ENCODE data around the gene GSE1. TPM values are rescaled to one million over a fixed set of nuclear protein-coding genes. Genes with fewer than 3 reads are reported as not detected.

Gene GSE1
- total RNA-seq, 2 donors from 2014 or later = 72.6 to 96.2 TPM

GRCh38 chr16:85660843-85661739 is 48.0 kb downstream of the GSE1 start:
- H3K4me3 ChIP-seq = no peak overlapping the region

GRCh38 chr16:85661740-85662481 is 48.8 kb downstream of the GSE1 start:
- no peaks in the 10 kb centered on the region for H3K9me3 ChIP-seq
- H3K36me3 ChIP-seq = peaks cover 74% of the 10 kb centered on the region
- no peak for ATAC-seq (ENCODE audit: insufficient number of reproducible peaks, low FRiP score, low read depth)
- H3K27me3 ChIP-seq (replicated peaks; ENCODE audit: insufficient read depth) = no peaks in the 10 kb centered on the region
- no peak for DNase-seq (ENCODE audit: low spot score)
- TF ChIP-seq, protein P1, sequence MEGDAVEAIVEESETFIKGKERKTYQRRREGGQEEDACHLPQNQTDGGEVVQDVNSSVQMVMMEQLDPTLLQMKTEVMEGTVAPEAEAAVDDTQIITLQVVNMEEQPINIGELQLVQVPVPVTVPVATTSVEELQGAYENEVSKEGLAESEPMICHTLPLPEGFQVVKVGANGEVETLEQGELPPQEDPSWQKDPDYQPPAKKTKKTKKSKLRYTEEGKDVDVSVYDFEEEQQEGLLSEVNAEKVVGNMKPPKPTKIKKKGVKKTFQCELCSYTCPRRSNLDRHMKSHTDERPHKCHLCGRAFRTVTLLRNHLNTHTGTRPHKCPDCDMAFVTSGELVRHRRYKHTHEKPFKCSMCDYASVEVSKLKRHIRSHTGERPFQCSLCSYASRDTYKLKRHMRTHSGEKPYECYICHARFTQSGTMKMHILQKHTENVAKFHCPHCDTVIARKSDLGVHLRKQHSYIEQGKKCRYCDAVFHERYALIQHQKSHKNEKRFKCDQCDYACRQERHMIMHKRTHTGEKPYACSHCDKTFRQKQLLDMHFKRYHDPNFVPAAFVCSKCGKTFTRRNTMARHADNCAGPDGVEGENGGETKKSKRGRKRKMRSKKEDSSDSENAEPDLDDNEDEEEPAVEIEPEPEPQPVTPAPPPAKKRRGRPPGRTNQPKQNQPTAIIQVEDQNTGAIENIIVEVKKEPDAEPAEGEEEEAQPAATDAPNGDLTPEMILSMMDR (IDR thresholded peaks at IDR 0.05) = no peak
- no peak overlapping the region for H3K4me3 ChIP-seq
- no peak overlapping the region for H3K27ac ChIP-seq
- peaks cover 0 to 2% of the 10 kb centered on the region in 2 donors for H3K4me1 ChIP-seq (ENCODE audit: control insufficient read depth in 1 of 2, low read depth in 2 of 2)

More at GRCh38 chr16:85660843-85661739, 48.0 kb downstream of the GSE1 start:
- DNase-seq (ENCODE audit: low spot score) (no peak), ATAC-seq (ENCODE audit: insufficient number of reproducible peaks, low FRiP score, low read depth) (no peak)
- H3K36me3 ChIP-seq = peaks cover 72% of the 10 kb centered on the region
- no peaks in the 10 kb centered on the region for H3K9me3 ChIP-seq
- no peak overlapping the region for H3K27ac ChIP-seq
- TF ChIP-seq, protein P1 (IDR thresholded peaks at IDR 0.05) = no peak
- H3K4me1 ChIP-seq (ENCODE audit: control insufficient read depth in 1 of 2, low read depth in 2 of 2) = peaks cover 0 to 7% of the 10 kb centered on the region in 2 donors
- no peaks in the 10 kb centered on the region for H3K27me3 ChIP-seq (replicated peaks; ENCODE audit: insufficient read depth)

DNA sequence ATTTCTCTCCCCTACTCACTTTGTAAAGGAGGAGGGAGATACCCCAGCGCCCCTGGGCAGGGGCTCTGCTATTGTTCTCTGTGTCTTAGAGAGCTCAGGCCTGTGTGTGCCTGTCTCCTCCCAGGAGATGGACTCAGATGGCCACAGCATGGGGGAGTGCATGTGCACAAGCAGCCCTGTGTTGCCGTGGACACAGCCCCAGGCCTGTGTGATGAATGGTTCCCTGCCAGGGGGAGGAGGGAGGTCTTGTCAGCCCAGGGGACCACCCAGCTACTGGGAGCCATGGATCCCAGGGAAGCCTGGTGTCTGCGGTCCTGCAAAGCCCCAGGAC is 49.3 kb downstream of the GSE1 start:
- no peaks in the 10 kb centered on the region for H3K9me3 ChIP-seq
- no peaks in the 10 kb centered on the region for H3K27me3 ChIP-seq (replicated peaks; ENCODE audit: insufficient read depth)
- no peak overlapping the region for H3K27ac ChIP-seq
- ATAC-seq (ENCODE audit: insufficient number of reproducible peaks, low FRiP score, low read depth) (no peak), DNase-seq (ENCODE audit: low spot score) (no peak)
- no peak overlapping the region for H3K4me3 ChIP-seq
- TF ChIP-seq, protein P1 (IDR thresholded peaks at IDR 0.05) = no peak
- H3K36me3 ChIP-seq = peaks cover 76% of the 10 kb centered on the region
- no peaks in the 10 kb centered on the region for H3K4me1 ChIP-seq (ENCODE audit: control insufficient read depth in 1 of 2, low read depth in 2 of 2)

DNA sequence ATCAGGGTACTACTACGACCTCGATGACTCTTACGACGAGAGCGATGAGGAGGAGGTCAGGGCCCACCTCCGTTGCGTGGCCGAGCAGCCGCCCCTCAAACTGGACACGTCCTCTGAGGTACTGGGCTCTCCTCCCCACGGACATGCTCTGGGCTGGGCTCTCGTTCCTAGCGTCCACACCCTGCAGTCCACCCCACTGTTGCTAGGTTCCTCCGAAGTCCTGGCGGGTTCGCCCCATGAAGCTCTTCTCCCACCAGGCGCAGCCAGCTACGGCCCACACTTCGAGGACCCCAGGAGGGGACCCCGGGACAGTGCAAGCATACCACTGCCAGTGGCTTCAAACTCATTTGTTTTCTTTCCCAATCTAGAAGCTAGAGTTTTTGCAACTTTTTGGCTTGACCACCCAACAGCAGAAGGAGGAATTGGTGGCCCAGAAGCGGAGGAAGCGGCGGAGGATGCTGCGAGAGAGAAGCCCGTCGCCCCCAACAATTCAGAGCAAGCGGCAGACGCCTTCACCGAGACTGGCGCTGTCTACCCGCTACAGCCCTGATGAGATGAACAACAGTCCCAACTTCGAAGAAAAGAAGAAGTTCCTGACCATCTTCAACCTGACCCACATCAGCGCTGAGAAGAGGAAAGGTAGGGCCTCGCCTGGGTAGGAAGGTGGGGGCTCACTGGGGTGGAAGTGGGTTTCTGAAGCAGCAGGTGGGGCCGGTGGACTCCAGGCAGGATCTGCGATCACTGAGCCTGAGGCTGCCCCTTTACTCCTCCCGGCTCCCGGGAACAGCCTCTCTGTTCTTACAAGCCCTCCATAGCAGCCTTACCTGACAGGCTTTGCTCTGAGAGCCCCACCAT is 50.1 kb downstream of the GSE1 start:
- Histone ChIP-seq H3K4me3 (no peak overlapping the region), H3K9me3 (no peaks in the 10 kb centered on the region), H3K4me1 (ENCODE audit: control insufficient read depth in 1 of 2, low read depth in 2 of 2) (no peaks in the 10 kb centered on the region), H3K27ac (no peak overlapping the region), H3K36me3 (peaks cover 75% of the 10 kb centered on the region), H3K27me3 (replicated peaks; ENCODE audit: insufficient read depth) (no peaks in the 10 kb centered on the region)
- ATAC-seq (ENCODE audit: insufficient number of reproducible peaks, low FRiP score, low read depth) = no peak
- TF ChIP-seq, protein P1 (IDR thresholded peaks at IDR 0.05) = no peak
- DNase-seq (ENCODE audit: low spot score) = no peak
